Neuronal stem cell (in vitro differentiated cells): ENCODE measurements around the gene NECAP2.
A peak's percentile ranks its signal among the peaks of the same experiment; 100 is the strongest.
"Not testable (repeated sequence)": the region's sequence is repeated elsewhere in the genome, so short reads cannot be mapped to it uniquely, and the experiment has no call there.

ENCODE experiments used
- DNase-seq: peaks from one replicate; pipeline ENCODE4 v3.0.0-alpha.2; 2013; ENCODE audit warnings: low spot score
- H2AFZ ChIP-seq: one replicate; pipeline ENCODE4 v1.6.1; 2013; ENCODE audit warnings: mild to moderate bottlenecking, low read length, inconsistent platforms
- H2AK5ac ChIP-seq: 2 replicates; pipeline ENCODE4 v1.6.1; 2013; ENCODE audit warnings: low read depth, mild to moderate bottlenecking, inconsistent platforms, low read length, moderate library complexity, mixed read lengths
- H2BK120ac ChIP-seq: 2 replicates; pipeline ENCODE4 v1.6.1; 2013; ENCODE audit warnings: low read depth, mild to moderate bottlenecking, inconsistent platforms, low read length, moderate library complexity, mixed read lengths
- H2BK12ac ChIP-seq: one replicate; pipeline ENCODE4 v1.6.1; 2013; ENCODE audit warnings: low read length, inconsistent platforms
- H2BK15ac ChIP-seq: 2 replicates; pipeline ENCODE4 v1.6.1; 2013; ENCODE audit warnings: mild to moderate bottlenecking, low read length, inconsistent platforms, mixed read lengths
- H2BK5ac ChIP-seq: one replicate; pipeline ENCODE4 v1.6.1; 2013; ENCODE audit warnings: inconsistent platforms, mild to moderate bottlenecking, low read length, moderate library complexity
- H3K14ac ChIP-seq: one replicate; pipeline ENCODE4 v1.6.1; 2013; ENCODE audit warnings: low read length, inconsistent platforms
- H3K18ac ChIP-seq: 2 replicates; pipeline ENCODE4 v1.6.1; 2013; ENCODE audit warnings: low read length, inconsistent platforms
- H3K23ac ChIP-seq: 2 replicates; pipeline ENCODE4 v1.6.1; 2013; ENCODE audit warnings: low read depth, mild to moderate bottlenecking, mixed read lengths, low read length, inconsistent platforms; ENCODE audit not compliant: poor library complexity
- H3K27ac ChIP-seq: replicated peaks from 3 replicates; pipeline ENCODE4 v1.5.1; 2013; ENCODE audit warnings: low read length, inconsistent platforms
- H3K27me3 ChIP-seq, 3 experiments: 2 replicates each; pipeline ENCODE4 v1.6.1; 2013; ENCODE audit warnings: low read length in 3 of 3, mild to moderate bottlenecking in 2 of 3, inconsistent platforms in 1 of 3, low read depth in 1 of 3, mixed read lengths in 1 of 3, moderate library complexity in 1 of 3; ENCODE audit not compliant: control insufficient read depth in 3 of 3, insufficient read depth in 3 of 3
- H3K36me3 ChIP-seq, 2 donors: replicated peaks in 1 of 2; 2 replicates each; pipeline ENCODE4 v1.6.1; 2013; ENCODE audit warnings: low read length in 2 of 2; ENCODE audit not compliant: control insufficient read depth in 2 of 2, insufficient read depth in 2 of 2
- H3K4ac ChIP-seq: 2 replicates; pipeline ENCODE4 v1.6.1; 2013; ENCODE audit warnings: inconsistent platforms, mild to moderate bottlenecking, low read length, moderate library complexity
- H3K4me1 ChIP-seq, 2 donors: 1 replicate in 1 of 2; 2 replicates in 1 of 2; pipeline ENCODE4 v1.6.1; 2013; ENCODE audit warnings: low read length in 2 of 2, low read depth in 1 of 2; ENCODE audit not compliant: control insufficient read depth in 2 of 2, insufficient read depth in 1 of 2
- H3K4me2 ChIP-seq: one replicate; pipeline ENCODE4 v1.6.1; 2013; ENCODE audit warnings: mild to moderate bottlenecking, low read length, inconsistent platforms; ENCODE audit not compliant: insufficient read depth, poor library complexity, severe bottlenecking
- H3K4me3 ChIP-seq, 2 donors: 2 replicates each; pipeline ENCODE4 v1.5.1; 2013; ENCODE audit warnings: low read length in 2 of 2, mild to moderate bottlenecking in 2 of 2, inconsistent platforms in 1 of 2, moderate library complexity in 1 of 2
- H3K79me1 ChIP-seq: one replicate; pipeline ENCODE4 v1.6.1; 2013; ENCODE audit warnings: low read depth, mild to moderate bottlenecking, inconsistent platforms, low read length, moderate library complexity
- H3K9ac ChIP-seq: one replicate; pipeline ENCODE4 v1.6.1; 2013; ENCODE audit warnings: mild to moderate bottlenecking, low read depth, low read length, inconsistent platforms; ENCODE audit not compliant: poor library complexity
- H3K9me3 ChIP-seq, 2 donors: replicated peaks in 1 of 2; 2 replicates each; pipeline versions ENCODE3 to v1.6.1; 2013; ENCODE audit warnings: low read length in 2 of 2, mild to moderate bottlenecking in 2 of 2, inconsistent platforms in 1 of 2, low read depth in 1 of 2, mixed read lengths in 1 of 2, moderate library complexity in 1 of 2; ENCODE audit not compliant: control insufficient read depth in 2 of 2, insufficient read depth in 1 of 2
- H4K8ac ChIP-seq: one replicate; pipeline ENCODE4 v1.6.1; 2013; ENCODE audit warnings: low read depth, mild to moderate bottlenecking, inconsistent platforms, low read length, moderate library complexity
- H4K91ac ChIP-seq: one replicate; pipeline ENCODE4 v1.6.1; 2013; ENCODE audit warnings: low read length, low read depth, mild to moderate bottlenecking, inconsistent platforms; ENCODE audit not compliant: poor library complexity
- WGBS, 2 donors: extraction: QIAGEN DNeasy Blood & Tissue Kit; methylation state at CpG; one replicate each; pipeline ENCODE4 v1.1.7; 2013; ENCODE audit warnings: missing lambda C conversion rate in 2 of 2, mixed read lengths in 1 of 2; ENCODE audit not compliant: insufficient read length in 2 of 2, insufficient replicate concordance in 1 of 2; ENCODE audit errors: extremely low coverage in 2 of 2; 5-methylcytosine and 5-hydroxymethylcytosine counted together

Gene NECAP2

DNA sequence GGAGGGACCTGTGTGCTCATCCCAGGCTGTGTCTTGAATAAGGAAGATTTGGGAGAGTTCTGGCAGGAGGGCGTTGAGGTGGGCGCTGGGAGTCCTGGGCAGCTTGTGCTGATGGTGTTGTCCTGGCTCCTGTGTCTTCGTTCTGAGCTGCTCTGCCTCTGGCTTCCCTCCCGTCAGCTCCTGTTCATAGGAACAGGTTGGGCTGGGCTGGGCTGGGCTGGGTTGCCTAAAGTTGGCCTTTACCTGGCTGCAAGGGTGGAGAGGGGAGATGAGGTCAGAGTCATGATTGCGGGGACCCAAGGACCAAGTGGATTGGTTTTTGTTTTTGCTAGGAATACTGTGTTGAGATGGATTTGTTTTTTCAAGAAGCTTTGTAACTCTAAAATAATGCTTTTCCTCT lies 9.1 kb downstream of the NECAP2 start:
- Histone ChIP-seq H3K4me1 (no peaks in the 10 kb centered on the region), H4K8ac (no peak overlapping the region), H3K18ac (no peak overlapping the region), H2AK5ac (no peak overlapping the region), H3K4me2 (no peak overlapping the region), H2AFZ (no peak overlapping the region), H3K79me1 (peaks cover 6% of the 10 kb centered on the region), H3K9me3 (no peaks in the 10 kb centered on the region), H4K91ac (no peak overlapping the region), H3K9ac (no peak overlapping the region), H2BK5ac (no peak overlapping the region), H2BK15ac (no peak overlapping the region), H3K27ac (no peak overlapping the region), H3K4me3 (no peak overlapping the region), H3K4ac (no peak overlapping the region), H3K27me3 (no peaks in the 10 kb centered on the region), H2BK12ac (no peak overlapping the region), H3K14ac (no peak overlapping the region), H3K36me3 (peaks cover 49 to 93% of the 10 kb centered on the region in 2 donors), H3K23ac (no peak overlapping the region), H2BK120ac (no peak overlapping the region)
- DNase-seq, result no peak
- WGBS, 2 donors, result no CpG with 5 or more reads among the region's 5 CpGs

DNA sequence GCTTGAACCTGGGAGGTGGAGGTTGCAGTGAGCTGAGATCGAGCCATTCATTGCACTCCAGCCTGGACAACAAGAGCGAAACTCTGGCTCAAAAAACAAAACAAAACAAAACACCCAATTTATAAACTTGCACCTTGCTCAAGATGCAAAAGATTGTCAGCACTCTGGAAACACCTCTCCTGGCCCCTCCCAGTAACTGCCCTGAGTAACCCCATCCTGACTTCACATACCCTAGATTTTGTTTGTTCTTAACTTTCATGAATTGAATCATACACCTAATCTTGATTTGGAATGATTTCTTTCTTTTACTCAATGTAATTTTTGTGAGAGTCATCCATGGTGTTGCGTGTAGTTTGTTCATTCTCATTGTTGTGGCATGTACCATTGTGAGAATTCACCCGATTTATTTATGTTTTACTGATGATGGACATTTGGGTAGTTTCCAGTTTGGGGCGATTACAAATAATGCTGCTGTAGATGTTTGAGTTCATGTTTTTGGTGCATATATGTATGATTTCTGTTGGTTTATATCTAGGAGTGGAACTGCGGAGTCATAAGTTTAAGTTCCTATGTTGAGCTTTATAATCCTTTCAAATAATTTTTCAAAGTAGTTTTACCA lies 10.4 kb downstream of the NECAP2 start:
- no peak overlapping the region for H2BK15ac ChIP-seq
- no peak for DNase-seq
- peaks cover 6% of the 10 kb centered on the region for H3K79me1 ChIP-seq
- H4K91ac ChIP-seq, result no peak overlapping the region
- no peak overlapping the region for H4K8ac ChIP-seq
- peaks cover 56 to 94% of the 10 kb centered on the region in 2 donors for H3K36me3 ChIP-seq
- no peak overlapping the region for H3K4me2 ChIP-seq
- H2BK120ac ChIP-seq, result no peak overlapping the region
- H3K9me3 ChIP-seq, result no peaks in the 10 kb centered on the region
- H2AK5ac ChIP-seq, result no peak overlapping the region
- no peak overlapping the region for H2BK5ac ChIP-seq
- H2BK12ac ChIP-seq, result no peak overlapping the region
- no peak overlapping the region for H2AFZ ChIP-seq
- no peak overlapping the region for H3K4me3 ChIP-seq
- no peak overlapping the region for H3K14ac ChIP-seq
- H3K27ac ChIP-seq, result no peak overlapping the region
- no peaks in the 10 kb centered on the region for H3K27me3 ChIP-seq
- H3K9ac ChIP-seq, result no peak overlapping the region
- H3K4me1 ChIP-seq, result no peaks in the 10 kb centered on the region
- no peak overlapping the region for H3K18ac ChIP-seq
- no CpG with 5 or more reads among the region's 6 CpGs for WGBS, 2 donors
- H3K4ac ChIP-seq, result no peak overlapping the region
- H3K23ac ChIP-seq, result no peak overlapping the region

DNA sequence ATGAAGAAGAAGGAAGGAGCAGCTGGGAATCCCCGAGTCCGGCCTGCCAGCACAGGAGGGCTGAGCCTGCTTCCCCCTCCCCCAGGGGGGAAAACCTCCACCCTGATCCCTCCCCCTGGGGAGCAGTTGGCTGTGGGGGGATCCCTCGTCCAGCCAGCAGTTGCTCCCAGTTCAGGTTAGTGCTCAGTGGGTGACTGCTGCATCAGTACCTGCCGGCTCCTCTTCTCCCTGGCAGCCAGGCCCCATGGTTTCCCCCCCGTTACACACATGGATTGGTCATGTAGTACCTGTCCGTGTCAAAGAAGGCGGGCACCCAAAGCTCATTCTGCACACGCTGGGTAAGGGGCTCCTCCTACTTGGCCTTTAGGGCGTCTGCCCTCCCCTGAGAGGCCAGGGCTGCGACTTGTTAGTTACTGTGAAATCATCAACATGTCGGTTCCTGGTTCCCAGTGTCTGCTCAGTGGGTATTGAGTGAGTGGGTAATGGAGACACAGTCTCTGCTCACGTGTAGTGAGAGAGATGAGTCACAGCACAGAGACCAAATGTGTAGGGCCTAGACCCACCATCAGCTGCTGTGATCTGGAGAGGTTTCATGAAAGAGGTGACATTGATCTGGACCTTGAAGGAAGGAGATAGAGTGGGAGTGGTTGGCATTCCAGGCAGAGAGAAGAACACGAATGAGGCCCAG lies 11.5 kb downstream of the NECAP2 start:
- Histone ChIP-seq H3K27ac (no peak overlapping the region), H3K23ac (peak overlapping the region; percentile 55), H3K4me2 (no peak overlapping the region), H2BK12ac (no peak overlapping the region), H3K18ac (no peak overlapping the region), H4K91ac (no peak overlapping the region), H2BK120ac (no peak overlapping the region), H3K27me3 (no peaks in the 10 kb centered on the region), H3K14ac (no peak overlapping the region), H2BK5ac (peak overlapping the region; percentile 75), H2AFZ (no peak overlapping the region), H3K9ac (no peak overlapping the region), H2BK15ac (no peak overlapping the region), H3K4me1 (no peaks in the 10 kb centered on the region), H3K4ac (no peak overlapping the region), H4K8ac (no peak overlapping the region), H2AK5ac (no peak overlapping the region), H3K36me3 (peaks cover 57 to 97% of the 10 kb centered on the region in 2 donors), H3K4me3 (no peak overlapping the region), H3K9me3 (no peaks in the 10 kb centered on the region), H3K79me1 (peaks cover 6% of the 10 kb centered on the region)
- WGBS, 2 donors, result no CpG with 5 or more reads among the region's 13 CpGs
- no peak for DNase-seq

DNA sequence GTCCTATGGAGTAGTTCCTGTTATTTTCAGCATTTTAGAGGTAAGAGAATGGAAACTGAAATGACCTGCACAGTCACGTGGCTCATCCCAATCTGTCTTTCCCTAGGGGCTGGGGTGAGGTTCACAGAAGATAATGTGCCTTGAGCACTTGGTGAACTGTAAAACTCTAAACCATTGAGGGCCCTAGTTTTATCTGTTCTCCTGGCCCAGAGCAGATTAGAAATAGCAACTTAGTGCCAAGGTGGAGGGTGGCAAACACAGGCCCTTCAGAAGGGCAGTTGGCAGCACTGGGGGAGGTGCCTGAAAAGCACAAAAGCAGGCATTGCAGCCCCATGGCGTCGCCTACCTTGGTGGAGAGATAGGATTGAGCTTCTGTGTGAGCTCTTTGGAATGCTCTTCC lies 14.4 kb downstream of the NECAP2 start:
- H3K79me1 ChIP-seq, H3K4me1 ChIP-seq, H2BK12ac ChIP-seq, H2AFZ ChIP-seq, H2BK120ac ChIP-seq, H2BK15ac ChIP-seq, H3K27me3 ChIP-seq, H3K18ac ChIP-seq, H3K4ac ChIP-seq, H3K9ac ChIP-seq, H4K8ac ChIP-seq, H2BK5ac ChIP-seq, H3K14ac ChIP-seq, H2AK5ac ChIP-seq, DNase-seq, H4K91ac ChIP-seq, H3K9me3 ChIP-seq, H3K27ac ChIP-seq, H3K23ac ChIP-seq, H3K4me3 ChIP-seq, H3K4me2 ChIP-seq: not testable (repeated sequence)
- no CpG with 5 or more reads among the region's 3 CpGs for WGBS, 2 donors
- peaks cover 43 to 97% of the 10 kb centered on the region in 2 donors for H3K36me3 ChIP-seq
